GM19351 (cell line): Measurements from ENCODE around the gene ADH6.
"Not testable (repeated sequence)": the region's sequence is repeated elsewhere in the genome, so short reads cannot be mapped to it uniquely, and the experiment has no call there.

Experiments
- ATAC-seq: cut with Tn5 transposase; IDR thresholded peaks from one replicate; pipeline ENCODE4 v1.9.1; 2021; ENCODE audit warnings: mild to moderate bottlenecking, moderate library complexity; ENCODE audit not compliant: unreplicated experiment

Gene ADH6

GRCh38 chr4:99200138-99200537 is 18.9 kb downstream of the ADH6 start:
- no peak for ATAC-seq

DNA sequence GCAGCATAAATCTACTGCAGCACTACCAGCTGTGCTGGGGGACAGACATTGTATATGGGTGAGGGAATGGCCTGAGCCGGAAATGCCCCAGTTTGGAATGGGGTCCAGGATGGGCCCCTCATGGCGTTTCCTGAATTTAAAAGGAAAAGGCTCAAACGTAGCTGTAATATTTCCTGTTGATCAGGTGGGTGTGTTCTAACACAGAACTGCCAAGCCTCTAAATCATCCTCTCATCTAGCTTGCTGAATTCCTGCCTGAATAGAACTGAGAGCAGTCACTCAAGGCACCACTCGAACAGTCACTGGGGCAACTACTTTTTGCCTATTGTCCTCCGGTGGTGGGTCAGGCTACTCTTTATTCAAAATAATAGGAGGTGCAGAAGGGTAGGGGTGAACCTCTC is 28.7 kb downstream of the ADH6 start:
- ATAC-seq: no peak

DNA sequence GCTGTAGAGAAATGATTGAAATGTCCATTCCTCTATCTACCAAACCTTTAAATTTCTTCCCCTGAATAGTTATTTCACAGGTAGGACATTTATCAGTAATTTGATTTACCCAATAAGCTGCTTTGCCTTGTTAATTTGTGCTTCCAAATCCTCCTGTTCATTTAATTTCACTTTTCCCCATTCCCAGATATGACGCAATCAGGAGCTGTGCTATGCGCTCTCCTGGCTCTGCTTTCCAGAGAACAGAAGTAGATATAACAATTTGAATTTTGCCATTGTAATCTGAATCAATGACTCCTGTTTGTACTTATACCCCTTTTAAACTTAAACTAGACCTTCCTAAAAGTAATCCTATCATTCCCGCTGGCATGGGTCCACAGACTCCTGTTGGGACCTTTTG is 29.1 kb downstream of the ADH6 start:
- not testable (repeated sequence) for ATAC-seq

DNA sequence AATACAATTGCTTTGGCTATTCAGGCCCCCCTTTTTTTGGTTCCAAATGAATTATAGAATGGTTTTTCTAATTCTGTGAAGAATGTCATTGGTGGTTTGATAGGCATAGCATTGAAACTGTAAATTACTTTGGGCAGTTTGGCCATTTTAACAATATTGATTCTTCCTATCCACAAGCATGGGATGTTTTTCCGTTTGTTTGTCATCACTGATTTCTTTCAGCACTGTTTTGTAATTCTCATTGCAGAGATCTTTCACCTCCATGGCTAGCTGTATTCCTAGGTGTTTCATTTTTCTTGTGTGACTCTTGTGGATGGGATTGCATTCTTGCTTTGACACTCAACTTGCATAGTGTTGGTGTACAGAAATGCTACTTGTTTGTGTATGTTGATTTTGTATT is 33.0 kb downstream of the ADH6 start:
- ATAC-seq: no peak

GRCh38 chr4:99185581-99185980 is 33.5 kb downstream of the ADH6 start:
- no peak for ATAC-seq

- ATAC-seq: no peak
Observed at GRCh38 chr4:99180382-99181070, 38.5 kb downstream of the ADH6 start.

DNA sequence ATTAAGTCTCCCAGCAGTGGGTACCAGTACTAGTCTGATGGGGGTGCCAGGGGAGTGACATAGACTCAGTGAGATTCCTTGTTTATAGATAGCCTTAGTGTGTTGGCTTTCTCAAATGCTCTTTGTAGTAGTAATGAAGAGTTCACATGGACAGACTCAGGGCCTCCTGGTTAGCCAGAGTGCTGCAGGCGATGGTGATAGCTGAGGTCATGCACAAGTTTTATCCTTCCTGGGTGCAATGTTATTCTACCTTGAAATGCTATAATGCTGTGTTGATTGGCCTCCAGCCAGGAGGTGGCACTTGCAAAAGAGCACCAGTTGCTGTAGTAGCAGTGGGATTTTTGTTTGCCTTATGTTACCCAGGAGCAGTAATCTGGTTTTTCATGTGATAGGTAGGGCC is 39.4 kb downstream of the ADH6 start:
- ATAC-seq: no peak

- ATAC-seq: no peak
Observed at GRCh38 chr4:99179178-99179577, 39.9 kb downstream of the ADH6 start.

- ATAC-seq: no peak
Observed at GRCh38 chr4:99166544-99166943, 52.5 kb downstream of the ADH6 start.

DNA sequence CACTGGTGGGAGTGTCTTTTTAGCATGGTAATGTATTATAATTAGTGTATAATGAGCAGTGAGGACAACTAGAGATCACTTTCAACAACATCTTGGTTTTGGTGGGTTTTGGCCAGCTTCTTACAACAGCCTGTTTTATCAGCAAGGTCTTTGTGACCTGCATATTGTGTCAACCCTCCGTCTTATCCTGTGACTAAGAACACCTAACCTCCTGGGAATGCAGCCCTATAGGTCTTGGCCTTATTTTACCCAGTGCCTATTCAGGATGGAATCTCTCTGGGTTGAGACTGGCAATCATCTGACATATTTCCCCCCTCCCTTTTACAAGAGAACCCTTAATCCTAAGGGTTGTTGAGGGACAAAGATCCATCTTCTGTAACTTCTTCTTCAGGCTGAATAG is 53.1 kb downstream of the ADH6 start:
- no peak for ATAC-seq

DNA sequence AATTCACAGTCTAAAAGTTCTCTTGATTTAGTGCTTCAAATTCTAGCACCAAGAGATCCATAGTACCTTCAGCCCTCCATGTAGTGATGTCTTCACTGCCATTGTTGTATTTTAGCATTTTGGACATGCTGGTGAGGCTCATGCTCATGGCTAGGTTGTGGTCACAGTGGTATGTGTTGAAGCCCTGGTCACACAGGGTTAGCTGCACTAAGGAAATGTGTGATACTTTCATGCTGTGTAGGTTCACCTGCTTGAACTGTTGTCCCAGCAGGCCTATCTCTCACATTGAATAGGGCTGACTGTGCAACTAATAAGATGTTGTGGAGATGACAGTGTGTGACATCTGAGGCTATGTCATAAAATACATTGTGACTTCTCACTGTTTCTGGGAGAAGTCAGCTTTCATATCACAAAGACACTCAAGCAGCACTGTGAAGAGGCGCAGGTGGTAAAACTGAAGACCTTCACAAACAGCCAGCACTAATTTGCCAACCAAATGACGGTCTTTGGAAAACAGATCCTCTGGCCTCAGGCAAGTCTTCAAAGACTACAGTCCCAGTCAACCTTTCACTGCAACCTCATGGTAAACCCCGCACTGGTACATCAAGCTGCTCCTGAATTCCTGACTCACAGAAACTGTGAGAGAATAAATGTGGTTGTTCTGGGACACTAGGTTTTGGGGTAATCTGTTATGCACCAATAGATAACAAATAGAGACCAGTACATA is 57.5 kb downstream of the ADH6 start:
- ATAC-seq: no peak

GRCh38 chr4:99159699-99160098 is 59.3 kb downstream of the ADH6 start:
- no peak for ATAC-seq

DNA sequence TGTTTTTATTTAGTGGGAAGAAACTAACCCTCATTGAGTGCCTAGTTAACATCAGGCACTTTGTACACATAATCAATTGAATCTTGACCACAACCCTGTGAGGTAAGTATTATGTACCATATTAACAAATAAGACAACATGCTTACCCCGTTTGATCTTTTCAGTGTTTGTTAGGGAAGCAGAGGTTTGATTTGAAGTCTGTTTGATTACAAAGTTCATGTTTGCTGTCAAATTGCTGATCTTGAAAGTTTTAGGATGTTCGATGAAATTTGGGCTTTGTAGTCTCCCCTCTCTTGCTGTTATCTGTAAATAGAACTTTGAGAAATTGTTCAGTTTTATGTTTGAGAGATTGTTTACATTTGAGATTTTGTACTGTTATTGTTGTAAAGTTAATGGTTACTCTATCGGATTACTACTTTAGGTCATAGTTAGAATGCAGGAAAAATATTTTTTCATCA is 61.5 kb downstream of the ADH6 start:
- no peak for ATAC-seq

DNA sequence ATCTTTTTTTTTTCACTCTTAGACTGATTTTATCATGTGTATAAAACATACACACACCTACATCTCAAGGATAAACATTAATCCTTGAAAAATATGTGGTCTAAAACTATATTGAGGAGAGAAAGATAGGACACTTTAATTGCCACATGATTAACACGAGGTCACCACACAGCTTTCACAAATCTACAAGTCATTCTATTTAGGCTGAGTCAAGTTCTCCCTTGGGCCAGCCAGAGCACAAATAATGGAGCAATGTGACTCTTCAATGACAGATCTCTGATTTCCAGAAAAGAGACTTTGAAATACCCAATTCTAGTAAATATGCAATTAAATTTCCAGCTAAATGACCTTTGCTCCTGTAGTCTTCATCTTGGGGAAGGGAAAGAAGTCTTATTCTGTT is 62.1 kb downstream of the ADH6 start:
- no peak for ATAC-seq

- no peak for ATAC-seq
Observed at GRCh38 chr4:99154658-99155342, 64.2 kb downstream of the ADH6 start.
